ENCODE measurements around the gene ABCB11. TPM values are rescaled to one million over a fixed set of nuclear protein-coding genes. Genes with fewer than 3 reads are reported as not detected.

The ABCB11 gene
- total and polyA plus RNA-seq, 9 of the 15 experiments (the other 6 are each of a cell fraction or from before 2014, with no cell fraction given): 0.04 to 0.51 (median 0.10) TPM; not detected in 1

GRCh38 chr2:169005080-169005598 is 26.0 kb downstream of the ABCB11 start:
- ChIA-PET POLR2A (interaction anchor here (0.8 to 1.1 kb wide), 3 partner anchors 10 to 35 kb away, joined by 3 to 5 read pairs (median 3); no protein-coding TSS in a partner anchor), CTCF (ENCODE audit: low intra/inter-chr PET ratio) (no interaction called here)
- Histone ChIP-seq H3K27me3 (ENCODE audit: control insufficient read depth in 2 of 2, insufficient read depth in 2 of 2, low read length in 2 of 2) (no peaks in the 10 kb centered on the region), H3K4me3 (no peak overlapping the region), H4K20me1 (replicated peaks; ENCODE audit: control insufficient read depth, insufficient read depth, low read length) (no peaks in the 10 kb centered on the region), H3K4me1 (replicated peaks in 1 of 2; ENCODE audit: control insufficient read depth in 2 of 2, insufficient read depth in 2 of 2, low read length in 2 of 2) (peaks cover 0 to 13% of the 10 kb centered on the region in 2 experiments; a peak in 4 of 5 replicates), H3K79me2 (ENCODE audit: control insufficient read depth, insufficient read depth, low read length) (no peaks in the 10 kb centered on the region), H3K9me3 (replicated peaks; ENCODE audit: control insufficient read depth, insufficient read depth, low read depth, low read length) (no peaks in the 10 kb centered on the region), H3K4me2 (ENCODE audit: insufficient read depth, low read length) (no peak overlapping the region), H3K36me3 (ENCODE audit: control insufficient read depth, insufficient read depth, low read length) (no peaks in the 10 kb centered on the region), H3K9me1 (ENCODE audit: control insufficient read depth, insufficient read depth, low read length) (no peaks in the 10 kb centered on the region), H2AFZ (ENCODE audit: low read depth, low read length) (peak overlapping the region; percentile 74), H3K27ac (ENCODE audit: extremely low read depth, low read depth, low read length) (no peak overlapping the region), H3K9ac (ENCODE audit: insufficient read depth in 1 of 2, low read depth in 2 of 2, low read length in 2 of 2) (no peak overlapping the region; a peak in 1 of 4 replicates)
- in situ Hi-C loops (cut with MboI): no loop called here
- DNase-seq (ENCODE audit: extremely low read depth in 1 of 4, low spot score in 3 of 4) (peak in 1 of 4 experiments; percentile 51), FAIRE-seq (no peak), ATAC-seq (peak; percentile 53)
- intact Hi-C loops (cut with micrococcal nuclease): loop anchor here (2.0 kb wide), 1 partner anchor 28 kb away; no protein-coding TSS in a partner anchor
- TF ChIP-seq YY1 (IDR thresholded peaks at IDR 0.05; ENCODE audit: borderline replicate concordance in 1 of 3, control insufficient read depth in 1 of 3, extremely low read depth in 1 of 3, insufficient read depth in 3 of 3, insufficient read length in 1 of 3, insufficient replicate concordance in 2 of 3, low read depth in 1 of 3, low read length in 2 of 3) (peak in 2 of 3 experiments; percentile 31 to 62), BRF1 (IDR thresholded peaks at IDR 0.05; ENCODE audit: borderline replicate concordance, extremely low read depth, insufficient read length) (no peak)
- no TSS peak for BruUV-seq (replicated peaks)
- WGBS (ENCODE audit: insufficient coverage, low coverage, missing lambda C conversion rate): 29% methylated on average over 4 of the region's 4 CpGs

GRCh38 chr2:169002161-169002738 is 28.9 kb downstream of the ABCB11 start:
- no peak overlapping the region for H2AFZ ChIP-seq (ENCODE audit: low read depth, low read length)
- in situ Hi-C loops (cut with MboI): no loop called here
- no peak overlapping the region for H3K4me3 ChIP-seq
- H3K36me3 ChIP-seq (ENCODE audit: control insufficient read depth, insufficient read depth, low read length): no peaks in the 10 kb centered on the region
- H3K4me1 ChIP-seq (replicated peaks in 1 of 2; ENCODE audit: control insufficient read depth in 2 of 2, insufficient read depth in 2 of 2, low read length in 2 of 2): peaks cover 0 to 25% of the 10 kb centered on the region in 2 experiments; a peak in 4 of 5 replicates
- H3K4me2 ChIP-seq (ENCODE audit: insufficient read depth, low read length): no peak overlapping the region
- DNase-seq (ENCODE audit: extremely low read depth in 1 of 4, low spot score in 3 of 4): no peak
- ATAC-seq: peak; percentile 44; the same call in 2 of the 3 replicates
- H3K9me1 ChIP-seq (ENCODE audit: control insufficient read depth, insufficient read depth, low read length): no peaks in the 10 kb centered on the region
- H3K9me3 ChIP-seq (replicated peaks; ENCODE audit: control insufficient read depth, insufficient read depth, low read depth, low read length): no peaks in the 10 kb centered on the region
- no peaks in the 10 kb centered on the region for H4K20me1 ChIP-seq (replicated peaks; ENCODE audit: control insufficient read depth, insufficient read depth, low read length)
- no peak overlapping the region for H3K27ac ChIP-seq (ENCODE audit: extremely low read depth, low read depth, low read length)
- POLR2A ChIA-PET: no interaction called here
- H3K79me2 ChIP-seq (ENCODE audit: control insufficient read depth, insufficient read depth, low read length): no peaks in the 10 kb centered on the region
- no TSS peak for BruUV-seq (replicated peaks)
- no peak for FAIRE-seq
- no peaks in the 10 kb centered on the region for H3K27me3 ChIP-seq (ENCODE audit: control insufficient read depth in 2 of 2, insufficient read depth in 2 of 2, low read length in 2 of 2)
- intact Hi-C loops (cut with micrococcal nuclease): no loop called here
- CTCF ChIA-PET (ENCODE audit: low intra/inter-chr PET ratio): no interaction called here
- 23% methylated on average over 3 of the region's 3 CpGs for WGBS (ENCODE audit: insufficient coverage, low coverage, missing lambda C conversion rate)
- no peak overlapping the region for H3K9ac ChIP-seq (ENCODE audit: insufficient read depth in 1 of 2, low read depth in 2 of 2, low read length in 2 of 2)
- TF ChIP-seq NELFE (IDR thresholded peaks at IDR 0.05; ENCODE audit: insufficient read depth, insufficient read length) (no peak), SMAD2 (IDR thresholded peaks at IDR 0.05; ENCODE audit: low read depth, low read length) (no peak), TCFL5 (CRISPR knock-in tag; conservative IDR thresholded peaks at IDR 0.05) (no peak), SP1 (CRISPR knock-in tag; IDR thresholded peaks at IDR 0.05) (no peak), TAF1 (IDR thresholded peaks at IDR 0.05; ENCODE audit: control insufficient read depth, extremely low read depth, insufficient read depth, low read length, severe bottlenecking) (no peak), RFX1 (IDR thresholded peaks at IDR 0.05) (no peak), CBX5 (IDR thresholded peaks at IDR 0.05; ENCODE audit: borderline replicate concordance, low read depth) (no peak), ZNF431 (CRISPR knock-in tag; IDR thresholded peaks at IDR 0.05) (no peak), LEF1 (IDR thresholded peaks at IDR 0.05) (no peak), ZNF165 (CRISPR knock-in tag; IDR thresholded peaks at IDR 0.05; ENCODE audit: borderline replicate concordance) (no peak), DPF2 (IDR thresholded peaks at IDR 0.05) (0 out of 2 replicates have a peak, but pooled peaks have one; percentile 41), ZKSCAN8 (CRISPR knock-in tag; IDR thresholded peaks at IDR 0.05) (no peak), ZBTB12 (CRISPR knock-in tag; IDR thresholded peaks at IDR 0.05) (no peak)
